AG09309 (cell line): ENCODE data around the gene TNFSF13B.

Experiments
- DNase-seq: peaks from one replicate; pipeline ENCODE4 v3.0.0-alpha.2; 2010; ENCODE audit warnings: low read depth
- H3K4me3 ChIP-seq: 2 replicates; pipeline ENCODE4 v1.5.1; 2011; ENCODE audit warnings: mild to moderate bottlenecking, low read depth, low read length, moderate library complexity; ENCODE audit not compliant: control insufficient read depth
- CTCF ChIP-seq: IDR thresholded peaks from 2 replicates; pipeline ENCODE4 v1.5.1; 2011; ENCODE audit warnings: mild to moderate bottlenecking, low read depth, low read length, inconsistent platforms; ENCODE audit not compliant: insufficient read depth, control insufficient read depth; ENCODE audit errors: missing control alignments

TNFSF13B gene

GRCh38 chr13:108357228-108357627 lies 87.7 kb downstream of the TNFSF13B start:
- no peak for TF ChIP-seq CTCF
- no peak for DNase-seq
- no peak overlapping the region for H3K4me3 ChIP-seq
